Measurements from ENCODE around the gene MSH3. TPM values are rescaled to one million over a fixed set of nuclear protein-coding genes. Genes with fewer than 3 reads are reported as not detected.
A peak's percentile ranks its signal among the peaks of the same experiment; 100 is the strongest.

The MSH3 gene
- polyA plus RNA-seq, 2 of the 4 experiments (the other 2 are of a cell fraction) = 9.3 to 13.1 TPM

DNA sequence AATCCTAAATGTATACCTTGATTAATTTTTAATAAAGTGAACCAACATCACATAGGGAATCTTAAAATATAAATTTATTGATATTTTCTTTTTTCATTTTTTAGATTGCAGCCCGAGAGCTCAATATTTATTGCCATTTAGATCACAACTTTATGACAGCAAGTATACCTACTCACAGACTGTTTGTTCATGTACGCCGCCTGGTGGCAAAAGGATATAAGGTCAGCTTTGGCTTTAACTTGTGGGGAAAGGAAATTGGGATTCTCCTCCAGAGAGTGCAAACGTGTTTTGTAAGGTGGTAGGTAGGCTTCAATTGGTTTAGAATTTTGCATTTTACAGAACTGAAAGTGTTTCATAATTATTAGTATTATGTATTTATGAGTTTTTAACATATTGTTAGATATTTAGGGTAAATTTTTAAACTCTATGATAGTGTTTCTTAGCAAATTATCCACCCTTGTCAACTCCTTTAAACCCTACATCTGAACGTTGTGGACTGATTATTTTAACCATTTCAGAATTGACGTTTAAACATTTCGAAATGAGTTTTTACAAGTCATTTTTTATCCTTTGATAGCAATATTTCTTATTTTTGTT is 17.8 kb downstream of the MSH3 start:
- ATAC-seq (peak; percentile 85 to 95; a peak in 5 of 6 replicates), FAIRE-seq (peak; percentile 7), DNase-seq (ENCODE audit: low read depth in 1 of 2, low spot score in 1 of 2) (peak; percentile 72 to 79)
- ChIA-PET CTCF (interaction anchor here (0.6 to 3.3 kb wide), 20 partner anchors 9 to 581 kb away, joined by 3 to 14 read pairs (median 4); partner anchors contain the start of gene FAM151B), POLR2A (interaction anchor here (0.5 to 1.1 kb wide), 2 partner anchors 185 to 331 kb away, joined by 3 to 8 read pairs; partner anchors contain the start of gene FAM151B)
- WGBS (ENCODE audit: missing lambda C conversion rate) = 2% methylated on average over 7 of the region's 7 CpGs
- TF ChIP-seq HOXB5 (CRISPR knock-in tag; IDR thresholded peaks at IDR 0.05) (no peak), ZNF302 (CRISPR knock-in tag; IDR thresholded peaks at IDR 0.05) (no peak), RAD21 (conservative IDR thresholded peaks at IDR 0.05 in 1 of 2, IDR thresholded peaks at IDR 0.05 in 1 of 2) (peak; percentile 64 to 67), CTCF (IDR thresholded peaks at IDR 0.05) (peak; percentile 84), SMC3 (IDR thresholded peaks at IDR 0.05) (peak; percentile 85)
- Histone ChIP-seq H3K27ac (no peak overlapping the region), H3K9me3 (no peaks in the 10 kb centered on the region), H3K4me3 (no peak overlapping the region), H3K4me1 (0 out of 3 replicates have a peak, but pooled peaks cover 3% of the 10 kb centered on the region), H3K4me2 (no peak overlapping the region)

GRCh38 chr5:80676706-80677105 is 22.3 kb downstream of the MSH3 start:
- POLR2A ChIA-PET = no interaction called here
- no peaks in the 10 kb centered on the region for H3K9me3 ChIP-seq
- no peak for FAIRE-seq
- DNase-seq (ENCODE audit: low read depth in 1 of 2, low spot score in 1 of 2) = no peak
- H3K4me3 ChIP-seq = no peak overlapping the region
- H3K4me2 ChIP-seq = no peak overlapping the region
- H3K4me1 ChIP-seq = 0 out of 3 replicates have a peak, but pooled peaks cover 3% of the 10 kb centered on the region
- WGBS (ENCODE audit: missing lambda C conversion rate) = 82% methylated on average over 6 of the region's 6 CpGs
- no peak overlapping the region for H3K27ac ChIP-seq
- no peak for ATAC-seq
- CTCF ChIA-PET = interaction anchor here (0.7 to 1.7 kb wide), 3 partner anchors 9 to 518 kb away, joined by 3 to 5 read pairs (median 4); no protein-coding TSS in a partner anchor
- TF ChIP-seq MYC (IDR thresholded peaks at IDR 0.05; ENCODE audit: borderline replicate concordance, low read length) (no peak), TFCP2L1 (CRISPR knock-in tag; IDR thresholded peaks at IDR 0.05) (no peak), HOXA7 (CRISPR knock-in tag; IDR thresholded peaks at IDR 0.05) (no peak), PHF8 (IDR thresholded peaks at IDR 0.05; ENCODE audit: borderline replicate concordance, low read depth) (no peak), NPAS2 (CRISPR knock-in tag; IDR thresholded peaks at IDR 0.05; ENCODE audit: borderline replicate concordance) (no peak), CTCF (IDR thresholded peaks at IDR 0.05) (no peak), ZFP36 (IDR thresholded peaks at IDR 0.05; ENCODE audit: borderline replicate concordance, partially characterized antibody) (no peak), ATOH8 (CRISPR knock-in tag; IDR thresholded peaks at IDR 0.05; ENCODE audit: low read depth) (no peak), HOXB5 (CRISPR knock-in tag; IDR thresholded peaks at IDR 0.05) (no peak), RFX5 (IDR thresholded peaks at IDR 0.05) (no peak), EHF (CRISPR knock-in tag; IDR thresholded peaks at IDR 0.05) (no peak), HOXB13 (CRISPR knock-in tag; IDR thresholded peaks at IDR 0.05; ENCODE audit: low read depth) (no peak)

DNA sequence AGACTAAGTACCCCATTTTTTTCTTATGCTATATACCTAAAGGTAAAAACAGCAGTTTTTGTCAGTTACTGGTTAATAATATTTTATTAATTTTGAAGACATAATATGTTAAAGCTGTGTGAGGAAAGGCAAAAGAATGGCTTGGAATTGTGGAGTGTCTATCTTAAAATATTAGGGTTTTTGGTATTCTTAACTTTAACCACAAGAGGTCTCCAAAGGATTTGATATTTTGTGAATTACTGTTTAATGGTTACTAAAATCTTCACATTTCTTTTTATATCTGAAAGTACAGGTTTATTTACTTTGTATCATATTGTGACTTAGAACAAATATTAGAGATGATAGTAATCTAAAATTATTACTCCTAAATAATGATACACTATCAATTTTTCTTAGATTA is 32.3 kb downstream of the MSH3 start:
- DNase-seq (ENCODE audit: low read depth in 1 of 2, low spot score in 1 of 2) = peak in 1 of 2 experiments; percentile 9
- Histone ChIP-seq H3K27ac (no peak overlapping the region), H3K4me2 (no peak overlapping the region), H3K4me1 (no peaks in the 10 kb centered on the region), H3K4me3 (no peak overlapping the region), H3K9me3 (no peaks in the 10 kb centered on the region; the same call in 2 of the 3 replicates)
- ATAC-seq = no peak
- POLR2A ChIA-PET = no interaction called here
- CTCF ChIA-PET = interaction anchor here (0.6 to 2.6 kb wide), 11 partner anchors 9 to 614 kb away, joined by 3 to 11 read pairs (median 6); partner anchors contain the start of genes RASGRF2 and ZCCHC9
- FAIRE-seq = no peak
- TF ChIP-seq FOSL2 (IDR thresholded peaks at IDR 0.05) = no peak
- TF ChIP-seq FOSL2 (CRISPR knock-in tag; IDR thresholded peaks at IDR 0.05) = no peak
- peak; percentile 43 to 69 for TF ChIP-seq RAD21 (conservative IDR thresholded peaks at IDR 0.05 in 1 of 2, IDR thresholded peaks at IDR 0.05 in 1 of 2)
- TF ChIP-seq CTCF (IDR thresholded peaks at IDR 0.05) = peak; percentile 44
- TF ChIP-seq BCL3 (IDR thresholded peaks at IDR 0.05) = no peak
- no peak for TF ChIP-seq HES2 (IDR thresholded peaks at IDR 0.05)
- TF ChIP-seq NR3C1 (IDR thresholded peaks at IDR 0.05) = no peak
- TF ChIP-seq ZC3H11A (IDR thresholded peaks at IDR 0.05) = no peak
- TF ChIP-seq CHD4 (IDR thresholded peaks at IDR 0.05; ENCODE audit: borderline replicate concordance) = no peak
- no peak for TF ChIP-seq GATA3 (IDR thresholded peaks at IDR 0.05; ENCODE audit: borderline replicate concordance)
